NCI-H82 (cell line): ENCODE measurements around the gene EYA3.

Experiments
- DNase-seq: peaks from one replicate; lab custom pipeline; 2025; lab: John Stamatoyannopoulos, UW

EYA3 gene

GRCh38 chr1:28112388-28113241 lies 24.2 kb upstream of the EYA3 start:
- peak; percentile 40 for DNase-seq

GRCh38 chr1:28111157-28111556 lies 22.7 kb upstream of the EYA3 start:
- no peak for DNase-seq

DNA sequence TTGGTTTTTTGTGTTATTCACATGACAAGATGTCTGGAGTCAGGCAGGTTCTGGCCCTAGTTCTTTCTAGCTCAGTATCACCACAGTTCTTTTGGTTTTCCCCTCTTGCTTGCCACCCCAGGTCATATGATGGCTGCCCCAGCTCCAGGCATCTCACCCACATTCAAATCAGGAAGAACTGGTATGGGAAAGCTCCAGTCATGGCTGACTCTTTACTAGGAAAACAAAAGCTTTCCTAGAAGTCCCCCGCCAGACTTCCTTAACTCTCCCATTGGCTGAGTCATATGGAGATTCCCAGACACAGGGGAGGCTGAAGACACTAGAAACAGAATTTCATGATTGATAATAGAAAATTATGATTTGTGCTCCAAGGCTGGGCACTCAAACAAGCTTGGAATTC lies 22.1 kb upstream of the EYA3 start:
- DNase-seq, result no peak

- DNase-seq, result peak; percentile 97
Observed at GRCh38 chr1:28109639-28110038, 21.2 kb upstream of the EYA3 start.

GRCh38 chr1:28108001-28108400 lies 19.6 kb upstream of the EYA3 start:
- DNase-seq, result no peak

DNA sequence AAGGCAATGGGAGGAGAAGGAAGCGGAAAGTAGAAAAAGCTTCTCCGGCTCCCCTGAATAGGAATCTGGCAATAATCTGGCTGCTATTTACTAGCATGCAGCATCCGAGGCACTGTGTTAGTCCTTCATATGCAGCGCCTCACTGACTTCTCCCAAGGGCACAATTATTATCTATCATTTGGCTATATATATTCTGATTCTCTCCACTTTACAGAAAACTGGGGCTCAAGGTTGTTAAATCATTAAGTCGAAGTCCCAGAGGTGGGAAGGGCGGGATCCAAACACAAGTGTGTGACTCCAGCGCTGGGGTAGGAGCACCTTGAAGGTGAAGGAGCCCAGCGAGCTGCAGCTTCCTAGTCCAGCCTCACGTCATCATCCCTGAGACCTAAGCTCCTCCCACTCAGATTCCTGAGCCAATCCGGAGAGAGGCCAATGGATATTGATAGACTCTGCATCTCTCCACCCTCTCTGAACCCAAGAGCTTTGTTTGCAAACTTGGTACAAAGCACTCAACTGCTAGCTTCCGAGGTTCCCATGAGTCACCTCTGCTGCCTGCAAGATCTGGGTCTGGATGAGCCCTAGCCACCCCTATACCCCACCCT lies 16.6 kb upstream of the EYA3 start:
- DNase-seq, result peak; percentile 72

- DNase-seq, result peak; percentile 19
Observed at GRCh38 chr1:28102189-28102588, 13.8 kb upstream of the EYA3 start.

DNA sequence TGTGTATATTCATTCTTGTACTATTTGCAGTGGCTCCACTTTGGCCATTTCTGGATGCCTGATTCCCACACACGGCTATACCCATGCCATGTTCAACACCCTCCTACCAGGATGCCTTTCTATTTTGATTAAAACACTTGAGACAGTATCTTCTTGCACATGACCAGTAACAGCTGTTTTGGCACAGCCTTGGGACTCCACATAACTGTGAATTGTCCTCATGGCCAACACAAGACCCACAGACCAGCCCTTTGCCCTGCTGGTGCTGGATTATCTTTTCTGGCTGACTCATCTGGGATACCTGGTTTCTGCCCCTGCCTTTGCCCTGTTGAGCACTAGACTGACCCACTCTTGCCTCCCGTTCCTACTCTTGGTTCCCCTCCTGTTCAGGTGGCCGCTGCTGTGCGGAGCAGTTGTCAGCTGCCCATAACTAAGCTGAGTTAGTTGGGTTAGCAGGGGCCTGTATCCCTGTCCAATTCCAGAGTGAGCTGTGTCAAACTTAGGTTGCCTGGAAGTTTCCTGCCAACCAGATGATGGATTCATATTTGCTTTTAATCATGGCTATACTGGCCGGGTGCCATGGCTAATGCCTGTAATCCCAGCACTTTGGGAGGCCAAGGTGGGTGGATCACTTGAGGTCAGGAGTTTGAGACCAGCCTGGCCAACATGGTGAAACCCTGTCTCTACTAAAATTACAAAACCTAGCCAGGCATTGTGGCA lies 10.8 kb upstream of the EYA3 start:
- no peak for DNase-seq

DNA sequence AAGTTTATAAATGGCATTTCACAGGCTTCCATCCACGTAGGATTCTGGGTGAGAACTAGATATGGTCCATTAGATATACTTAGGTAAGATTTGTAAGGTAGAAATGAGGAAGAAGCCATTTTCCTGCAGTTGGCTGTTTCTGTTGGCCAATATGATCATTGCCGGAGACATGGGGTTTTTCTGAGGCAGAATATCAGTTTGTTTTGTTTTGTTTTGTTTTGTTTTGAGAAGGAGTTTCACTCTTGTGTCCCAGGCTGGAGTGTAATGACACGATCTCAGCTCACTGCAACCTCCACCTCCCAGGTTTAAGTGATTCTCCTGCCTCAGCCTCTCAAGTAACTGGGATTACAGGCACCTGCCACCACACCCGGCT lies 8.7 kb upstream of the EYA3 start:
- no peak for DNase-seq

GRCh38 chr1:28096210-28097099 lies 8.0 kb upstream of the EYA3 start:
- no peak for DNase-seq

DNA sequence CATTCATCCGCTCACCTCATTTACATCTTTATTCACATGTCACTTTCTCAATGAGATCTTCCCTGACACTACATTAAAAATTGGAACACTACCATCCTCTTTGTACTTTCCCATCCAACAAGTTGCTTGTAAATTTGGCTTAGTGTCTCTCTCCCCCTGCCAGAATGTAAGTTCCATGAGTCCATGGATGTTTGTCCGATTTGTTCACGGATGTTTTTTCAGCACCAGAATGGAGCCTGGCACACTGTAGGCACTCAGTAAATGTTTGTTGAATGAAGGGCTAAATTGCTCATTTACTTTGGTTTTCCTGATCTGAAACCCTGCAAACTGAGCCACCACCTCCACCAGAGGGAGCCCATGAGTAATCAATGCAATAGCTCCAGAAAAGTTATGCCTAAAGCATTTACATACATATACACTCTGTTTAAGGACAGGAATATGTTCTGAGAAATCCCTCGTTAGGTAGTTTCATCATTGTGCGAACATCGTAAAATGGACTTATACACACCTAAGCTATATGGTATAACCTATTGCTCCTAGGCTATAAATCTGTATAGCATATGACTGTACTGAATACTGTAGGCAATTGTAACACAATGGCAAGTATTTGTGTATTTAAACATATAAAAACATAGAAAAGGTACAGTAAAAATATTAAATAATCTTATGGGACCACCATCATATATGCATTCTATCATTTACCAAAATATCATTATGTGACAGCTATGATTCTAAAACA lies 2.8 kb upstream of the EYA3 start:
- peak; percentile 83 for DNase-seq

GRCh38 chr1:28087614-28088167 lies 719 bp downstream of the EYA3 start:
- DNase-seq, result peak; percentile 57

DNA sequence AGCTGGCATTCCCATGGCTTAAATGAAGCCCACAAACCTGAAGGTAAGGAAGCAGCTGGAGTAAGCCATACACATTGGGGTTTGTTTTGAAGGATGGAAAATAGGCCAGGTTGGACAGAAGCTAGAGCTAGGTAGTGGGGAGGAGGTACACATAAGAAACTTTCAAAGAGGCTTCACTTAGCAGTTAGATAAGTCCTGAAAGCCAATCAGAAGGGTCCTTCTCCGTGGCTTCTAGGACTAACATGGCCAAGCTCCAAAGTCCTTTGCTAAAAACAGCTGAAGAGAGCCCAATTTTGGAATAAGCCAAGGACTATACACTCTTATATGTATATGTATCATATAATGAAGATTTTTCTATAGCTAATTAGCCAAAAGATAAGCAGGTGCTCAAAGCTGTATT lies 1.8 kb downstream of the EYA3 start:
- no peak for DNase-seq

- DNase-seq, result no peak
Observed at GRCh38 chr1:28085129-28085528, 3.3 kb downstream of the EYA3 start.

- DNase-seq, result no peak
Observed at GRCh38 chr1:28083876-28084275, 4.5 kb downstream of the EYA3 start.

GRCh38 chr1:28078680-28079626 lies 9.5 kb downstream of the EYA3 start:
- no peak for DNase-seq

DNA sequence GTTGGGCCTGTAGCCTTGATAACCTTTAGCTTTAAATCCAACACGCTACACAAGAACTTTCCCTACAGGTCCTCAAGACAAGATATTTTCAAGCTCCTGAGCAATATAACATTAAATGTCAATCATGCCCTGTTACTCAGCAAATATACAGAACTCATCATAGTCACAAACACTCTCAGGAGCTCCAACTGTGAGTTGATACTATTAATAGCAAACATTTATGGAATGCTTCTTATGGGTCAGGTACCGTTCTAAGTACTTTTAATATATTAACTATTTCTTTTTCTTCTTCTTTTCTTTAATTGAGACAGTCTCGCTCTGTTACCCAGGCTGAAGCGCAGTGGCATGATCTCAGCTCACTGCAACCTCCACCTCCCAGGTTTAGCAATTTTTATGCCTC lies 10.1 kb downstream of the EYA3 start:
- no peak for DNase-seq

DNA sequence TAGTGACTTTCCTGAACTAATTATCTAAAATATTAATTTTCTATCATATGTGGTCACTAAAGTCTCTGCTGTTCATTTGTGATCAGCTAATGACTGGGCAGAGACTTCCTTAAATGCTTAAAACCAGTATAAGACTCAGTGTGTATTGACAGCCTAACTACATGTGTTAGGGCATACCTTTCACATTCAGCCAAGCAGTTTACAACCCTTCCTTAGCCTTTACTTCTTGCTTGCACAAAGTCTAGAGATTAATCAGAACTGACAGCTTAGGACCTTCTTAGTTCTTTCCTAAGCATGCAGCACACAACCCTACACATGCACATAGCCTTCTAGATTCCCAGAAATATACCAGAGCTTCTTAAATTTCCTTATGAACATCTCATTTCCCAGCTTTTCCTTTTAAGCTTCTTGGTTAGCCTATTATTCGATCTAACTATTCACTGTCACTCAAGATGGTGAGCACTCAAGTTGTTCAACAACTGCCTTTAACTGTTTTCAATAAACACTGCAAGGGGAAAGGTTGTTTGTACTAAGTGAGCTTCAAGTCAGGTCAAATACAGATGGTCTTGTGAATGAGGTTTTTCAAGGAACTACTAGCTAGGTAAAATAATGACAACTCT lies 13.4 kb downstream of the EYA3 start:
- peak; percentile 20 for DNase-seq

DNA sequence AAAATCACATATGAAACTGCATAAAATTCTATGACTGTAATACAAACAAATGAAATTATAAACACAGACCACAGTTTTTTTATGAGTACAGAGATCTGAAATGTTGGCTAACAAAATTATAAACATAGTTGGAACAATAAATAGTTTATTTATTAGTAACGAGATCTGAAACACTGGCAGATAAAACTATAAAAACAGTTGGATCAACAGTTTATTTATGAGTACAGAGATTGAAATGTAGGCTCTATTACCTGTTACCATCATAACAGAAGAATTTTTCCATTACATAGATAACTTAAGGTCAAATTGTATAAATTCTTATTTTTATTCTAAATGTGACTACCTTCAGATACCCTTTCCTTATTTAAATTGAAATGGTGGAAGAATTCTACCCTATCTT lies 14.5 kb downstream of the EYA3 start:
- no peak for DNase-seq
